ENCODE results near the gene GALNT13.
A peak's percentile ranks its signal among the peaks of the same experiment; 100 is the strongest.

GALNT13 gene

DNA sequence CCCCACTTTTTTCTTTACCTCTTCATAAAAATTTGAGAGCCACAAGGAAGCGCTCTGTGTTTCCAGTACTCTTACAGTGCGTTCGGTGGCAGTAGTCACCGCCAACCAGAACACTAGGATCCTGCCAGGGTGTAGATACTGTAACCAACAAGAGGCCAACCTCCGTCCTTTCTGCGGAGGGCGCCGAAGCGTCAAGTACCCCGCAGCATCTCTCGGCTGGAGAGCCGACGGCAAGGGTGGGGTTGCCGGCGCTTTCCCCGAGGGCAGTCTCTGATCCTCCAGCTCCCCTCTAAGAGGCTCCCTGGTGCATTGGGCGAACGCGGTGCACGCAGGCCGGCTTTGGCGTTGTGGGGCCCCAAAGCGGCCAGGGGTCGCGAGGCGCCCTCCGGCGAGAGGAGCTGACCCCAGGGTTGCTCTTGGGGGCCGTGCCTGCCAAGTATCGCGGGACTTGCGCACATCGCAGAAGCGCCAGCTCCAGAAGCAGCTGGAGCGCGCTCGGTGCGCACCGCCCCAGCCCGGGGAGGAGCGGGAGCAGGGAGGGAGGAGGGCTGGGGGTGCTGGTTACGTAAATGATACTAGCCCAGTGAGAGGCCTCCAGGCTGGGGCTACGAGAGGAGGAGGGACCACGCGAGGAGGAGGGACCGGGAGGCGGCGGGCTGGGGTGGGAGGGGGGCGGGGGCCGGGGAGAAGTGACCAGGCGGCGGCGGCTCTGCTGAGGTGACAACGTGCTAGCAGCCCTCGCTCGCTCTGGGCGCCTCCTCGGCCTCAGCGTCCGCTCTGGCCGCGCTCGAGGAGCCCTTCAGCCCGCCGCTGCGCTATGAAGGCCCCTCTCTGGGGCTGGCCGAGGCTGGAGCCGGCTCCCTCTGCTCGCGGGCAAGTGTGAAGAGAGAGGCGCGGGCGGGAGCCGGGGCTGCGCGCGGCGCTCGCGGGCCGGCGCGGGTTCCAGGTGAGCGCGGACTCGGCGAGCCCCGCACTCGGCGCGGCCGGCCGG, at the start of gene GALNT13:
Gene GALNT13, plus strand, starts transcription at position 692 of the 991 bp plus-strand sequence.
- in situ Hi-C loops (cut with HindIII; ENCODE audit: low sequenced_read_pairs) = no loop called here
- no peak for TF ChIP-seq CTCF (IDR thresholded peaks at IDR 0.05; ENCODE audit: low read depth, low read length, missing control alignments)
- H3K4me3 ChIP-seq (ENCODE audit: low read depth, low read length) = peak within 1 kb of the TSS; percentile 49
- DNase-seq (ENCODE audit: low read depth) = peak; percentile 36

GRCh38 chr2:153823880-153824279, 47.8 kb upstream of the GALNT13 start:
- TF ChIP-seq CTCF (IDR thresholded peaks at IDR 0.05; ENCODE audit: low read depth, low read length, missing control alignments) = no peak
- in situ Hi-C loops (cut with HindIII; ENCODE audit: low sequenced_read_pairs) = no loop called here

DNA sequence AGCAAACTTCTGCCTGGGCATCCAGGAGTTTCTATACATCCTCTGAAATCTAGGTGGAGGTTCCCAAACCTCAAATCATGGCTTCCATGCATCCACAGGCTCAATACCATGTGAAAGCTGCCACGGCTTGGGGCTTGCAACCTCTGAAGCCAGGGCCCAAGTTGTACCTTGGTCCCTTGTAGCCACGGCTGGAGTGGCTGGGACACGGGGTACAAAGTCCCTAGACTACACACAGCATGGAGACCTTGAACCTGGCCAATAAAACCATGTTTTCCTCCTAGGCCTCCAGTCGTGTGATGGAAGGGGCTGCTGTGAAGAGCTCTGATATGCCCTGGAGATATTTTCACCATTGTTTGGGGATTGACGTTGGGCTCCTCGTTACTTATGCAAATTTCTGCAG, 43.4 kb upstream of the GALNT13 start:
- no peak overlapping the region for H3K4me3 ChIP-seq (ENCODE audit: low read depth, low read length)
- in situ Hi-C loops (cut with HindIII; ENCODE audit: low sequenced_read_pairs) = no loop called here
- no peak for TF ChIP-seq CTCF (IDR thresholded peaks at IDR 0.05; ENCODE audit: low read depth, low read length, missing control alignments)
- DNase-seq (ENCODE audit: low read depth) = no peak

More at GRCh38 chr2:153823880-153824279, 47.8 kb upstream of the GALNT13 start:
- no peak overlapping the region for H3K4me3 ChIP-seq (ENCODE audit: low read depth, low read length)
- no peak for DNase-seq (ENCODE audit: low read depth)

- no peak overlapping the region for H3K4me3 ChIP-seq (ENCODE audit: low read depth, low read length)
- no peak for DNase-seq (ENCODE audit: low read depth)
- TF ChIP-seq CTCF (IDR thresholded peaks at IDR 0.05; ENCODE audit: low read depth, low read length, missing control alignments) = no peak
- in situ Hi-C loops (cut with HindIII; ENCODE audit: low sequenced_read_pairs) = no loop called here
Observed at GRCh38 chr2:153834662-153835061, 37.1 kb upstream of the GALNT13 start.

- DNase-seq (ENCODE audit: low read depth) = no peak
- in situ Hi-C loops (cut with HindIII; ENCODE audit: low sequenced_read_pairs) = no loop called here
- H3K4me3 ChIP-seq (ENCODE audit: low read depth, low read length) = no peak overlapping the region
- no peak for TF ChIP-seq CTCF (IDR thresholded peaks at IDR 0.05; ENCODE audit: low read depth, low read length, missing control alignments)
Observed at GRCh38 chr2:153858250-153858649, 13.5 kb upstream of the GALNT13 start.

DNA sequence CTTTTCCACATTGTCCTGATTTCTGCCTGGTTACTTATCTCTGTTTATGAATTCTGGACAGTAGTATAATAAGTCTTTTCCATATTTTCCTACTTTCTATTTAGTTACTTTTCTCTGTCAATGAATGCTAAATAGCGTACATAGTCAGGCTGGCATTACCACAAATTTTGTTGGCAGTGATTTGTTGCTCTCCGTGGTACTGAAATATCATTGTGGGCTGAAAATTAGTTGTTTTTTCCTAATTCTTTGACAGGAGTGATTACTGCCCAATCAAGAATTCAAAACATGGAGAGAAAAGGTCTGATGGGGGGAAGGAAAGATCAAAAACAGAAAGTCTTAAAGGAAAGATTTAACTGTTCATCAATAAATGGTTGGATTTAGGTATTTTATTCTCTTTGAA, 7.7 kb upstream of the GALNT13 start:
- no peak for TF ChIP-seq CTCF (IDR thresholded peaks at IDR 0.05; ENCODE audit: low read depth, low read length, missing control alignments)
- in situ Hi-C loops (cut with HindIII; ENCODE audit: low sequenced_read_pairs) = no loop called here
- DNase-seq (ENCODE audit: low read depth) = no peak
- no peak overlapping the region for H3K4me3 ChIP-seq (ENCODE audit: low read depth, low read length)

All from astrocyte of the cerebellum (primary cell).